IPS-18c (cell line): ENCODE data around the gene RIN3.

ENCODE experiments used
- H3K4me3 ChIP-seq: 2 replicates; pipeline ENCODE4 v1.7.0; 2013; ENCODE audit warnings: low read depth, mild to moderate bottlenecking, low read length, moderate library complexity; ENCODE audit not compliant: insufficient read depth
- H3K9me3 ChIP-seq: one replicate; pipeline ENCODE4 v1.6.1; 2013; ENCODE audit warnings: mild to moderate bottlenecking, low read length, moderate library complexity; ENCODE audit not compliant: control insufficient read depth, insufficient read depth

The RIN3 gene

DNA sequence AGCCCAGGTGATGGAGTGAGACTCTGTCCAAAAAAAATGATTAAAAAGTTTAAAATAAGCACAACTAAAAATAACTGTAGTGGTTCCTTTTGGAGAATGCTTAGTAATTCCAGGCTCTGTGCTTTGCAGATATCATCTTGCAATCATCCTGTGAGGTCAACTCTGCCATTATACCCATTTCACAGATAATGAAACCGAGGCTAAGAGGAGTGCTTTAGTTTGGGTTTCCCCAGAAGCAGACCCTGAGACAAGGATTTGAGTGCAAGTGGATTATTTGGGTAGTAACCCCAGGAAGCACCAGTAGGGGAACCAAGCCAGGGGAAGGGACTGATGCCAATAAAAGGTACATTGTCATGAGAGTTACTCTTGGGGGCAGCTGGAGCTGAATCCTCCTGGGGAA is 44.7 kb downstream of the RIN3 start:
- Histone ChIP-seq H3K9me3 (no peaks in the 10 kb centered on the region), H3K4me3 (no peak overlapping the region)

DNA sequence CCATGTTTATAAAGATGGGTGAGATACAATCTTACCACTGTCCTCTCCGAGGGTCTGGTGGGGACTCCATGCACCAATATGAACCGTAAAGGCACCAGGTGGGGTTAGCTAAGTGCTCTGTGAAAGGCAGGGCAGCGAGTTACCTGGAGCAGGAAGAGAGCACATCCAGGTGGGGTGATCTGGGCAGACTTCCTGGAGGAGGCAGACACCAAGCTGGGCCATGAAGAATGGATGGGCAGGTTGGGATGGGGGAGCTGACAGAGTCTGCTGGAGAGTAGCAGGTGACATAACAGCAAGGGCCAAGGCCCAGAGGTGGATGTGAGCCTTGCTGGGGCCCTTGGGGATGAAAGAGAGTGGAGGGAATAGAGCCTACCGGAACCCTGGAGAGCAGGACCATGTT is 45.9 kb downstream of the RIN3 start:
- no peak overlapping the region for H3K4me3 ChIP-seq
- H3K9me3 ChIP-seq: no peaks in the 10 kb centered on the region

DNA sequence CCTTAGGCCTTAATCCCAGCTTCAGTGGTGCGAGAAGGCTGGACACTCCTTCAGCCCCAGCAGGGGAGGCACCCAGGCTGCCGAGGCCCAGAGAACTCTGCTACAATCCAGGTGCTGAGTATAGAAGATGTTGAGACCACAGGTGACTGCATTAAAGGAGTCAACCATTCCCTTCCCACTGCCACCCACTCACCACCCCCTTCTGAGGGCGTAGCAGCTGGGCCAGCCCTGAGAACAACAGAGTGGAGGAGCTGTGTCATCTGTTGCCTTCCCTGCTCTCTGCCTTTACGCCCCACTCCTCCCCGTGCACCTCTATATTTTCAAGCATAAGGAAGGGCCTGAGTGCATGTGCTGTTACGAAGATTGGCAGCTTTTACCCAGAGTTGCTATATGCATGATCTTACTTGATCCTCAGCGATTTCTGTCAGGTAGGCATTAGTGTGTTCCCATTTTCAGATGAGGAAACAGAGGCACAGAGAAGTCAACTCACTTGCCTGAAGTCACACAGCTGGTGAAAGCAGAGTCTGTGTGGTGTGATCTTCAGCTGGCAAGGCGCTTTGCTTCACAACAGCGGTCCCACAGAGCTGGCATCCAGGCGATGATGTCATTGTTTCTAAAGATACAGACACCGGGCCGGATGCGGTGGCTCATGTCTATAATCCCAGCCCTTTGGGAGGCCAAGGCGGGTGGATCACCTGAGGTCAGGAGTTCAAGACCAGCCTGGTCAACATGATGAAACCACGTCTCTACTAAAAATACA is 46.7 kb downstream of the RIN3 start:
- Histone ChIP-seq H3K9me3 (no peaks in the 10 kb centered on the region), H3K4me3 (no peak overlapping the region)

DNA sequence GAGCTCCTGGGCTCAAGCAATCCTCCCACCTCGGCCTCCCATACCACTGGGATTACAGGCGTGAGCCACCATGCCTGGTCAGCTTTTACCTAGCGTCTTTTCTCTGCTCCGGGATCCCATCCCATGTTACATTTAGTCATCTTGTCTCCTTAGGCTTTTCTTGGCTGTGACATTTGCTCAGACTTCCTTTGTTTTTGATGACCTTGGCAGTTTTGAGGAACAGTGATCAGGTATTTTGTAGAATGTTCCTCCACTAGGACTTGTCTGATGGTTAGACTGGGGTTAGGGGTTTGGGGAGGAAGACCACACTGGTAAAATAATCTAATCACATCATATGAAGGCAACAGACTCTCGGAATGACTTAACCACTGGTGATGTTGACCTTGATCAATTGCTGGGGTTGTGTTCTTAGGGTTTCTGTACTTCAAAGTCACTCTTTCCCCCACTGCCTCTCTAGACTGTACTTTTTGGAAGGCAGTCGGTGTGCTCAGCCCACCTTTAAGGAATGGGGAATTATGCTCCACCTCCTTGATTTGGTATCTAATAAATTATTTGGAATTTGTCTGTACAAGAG is 48.4 kb downstream of the RIN3 start:
- Histone ChIP-seq H3K4me3 (no peak overlapping the region), H3K9me3 (no peaks in the 10 kb centered on the region)

DNA sequence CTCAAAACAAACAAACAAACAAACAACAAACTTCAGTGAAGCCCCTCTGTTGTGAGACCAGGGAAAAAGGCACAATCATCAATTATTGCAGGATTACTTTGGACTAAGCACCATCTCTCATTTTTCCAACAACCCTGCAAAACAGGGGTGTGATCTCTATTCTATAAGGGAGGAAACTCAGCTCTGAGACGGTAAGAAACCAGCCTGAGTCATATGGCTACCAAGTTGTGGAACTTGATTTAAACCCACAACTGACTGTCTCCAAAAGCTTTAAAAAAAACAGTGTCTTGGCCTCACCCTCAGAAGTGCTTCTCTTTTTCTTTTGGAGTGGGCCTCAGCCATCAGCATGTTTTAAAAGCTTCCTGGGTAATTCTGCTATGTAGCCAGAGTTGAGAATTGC is 49.8 kb downstream of the RIN3 start:
- H3K9me3 ChIP-seq: no peaks in the 10 kb centered on the region
- no peak overlapping the region for H3K4me3 ChIP-seq

DNA sequence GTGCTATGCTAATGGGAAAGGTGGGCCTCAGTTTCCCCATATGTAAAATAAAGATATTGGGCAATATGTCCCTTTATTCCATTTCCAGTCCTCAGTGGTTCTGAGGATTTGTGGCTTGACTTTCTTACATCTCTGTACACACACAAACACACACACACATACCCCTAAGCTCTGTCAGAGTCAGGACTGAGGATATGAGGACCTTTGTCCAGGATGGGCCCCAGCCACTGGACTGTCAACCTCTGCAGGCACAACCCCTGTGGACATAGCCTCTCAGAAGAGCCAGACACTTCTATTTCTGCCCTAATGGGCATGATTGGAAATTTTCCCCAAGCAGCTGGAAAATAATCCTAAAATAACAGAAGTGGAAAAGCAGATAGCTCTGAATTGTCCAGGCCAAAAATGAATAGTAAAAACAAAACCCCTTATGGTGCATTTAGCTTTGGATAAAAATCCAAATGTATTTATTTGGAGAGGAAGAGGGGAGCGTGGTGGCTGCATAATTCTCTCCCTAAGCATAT is 50.2 kb downstream of the RIN3 start:
- Histone ChIP-seq H3K4me3 (no peak overlapping the region), H3K9me3 (no peaks in the 10 kb centered on the region)

DNA sequence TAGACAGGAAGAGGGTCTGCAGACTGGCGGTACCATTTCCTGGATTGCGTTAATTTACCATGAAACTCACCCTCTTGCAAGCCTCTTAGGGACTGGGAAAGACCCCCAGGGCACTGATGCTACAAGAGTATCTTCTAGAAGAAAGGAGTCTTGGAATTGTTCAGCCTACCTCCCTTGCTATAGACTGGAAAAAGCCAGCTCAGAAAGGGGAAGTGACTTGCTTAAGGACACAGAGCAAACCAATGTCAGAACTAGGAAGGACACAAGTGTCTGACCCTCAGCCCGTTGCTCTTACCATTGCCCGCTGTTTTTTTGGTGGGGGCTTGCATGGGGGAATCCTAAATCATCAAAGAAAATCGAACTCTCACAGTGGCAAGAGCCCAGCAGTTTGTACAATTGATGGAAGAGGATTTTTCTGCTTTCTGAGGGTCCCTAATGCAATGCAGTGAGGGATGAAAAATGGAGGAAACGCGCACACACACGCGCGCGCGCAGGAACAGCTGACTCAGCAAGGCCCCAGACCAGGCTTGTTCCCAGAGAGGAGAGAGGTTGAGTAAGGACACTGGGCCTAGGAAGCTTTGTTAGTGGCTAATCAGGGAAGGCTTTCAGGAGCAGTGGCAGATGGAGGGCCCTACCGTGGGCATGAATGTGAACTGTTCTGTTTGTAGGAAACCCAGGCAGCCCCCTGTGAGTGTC is 50.9 kb downstream of the RIN3 start:
- H3K9me3 ChIP-seq: no peaks in the 10 kb centered on the region
- H3K4me3 ChIP-seq: no peak overlapping the region

DNA sequence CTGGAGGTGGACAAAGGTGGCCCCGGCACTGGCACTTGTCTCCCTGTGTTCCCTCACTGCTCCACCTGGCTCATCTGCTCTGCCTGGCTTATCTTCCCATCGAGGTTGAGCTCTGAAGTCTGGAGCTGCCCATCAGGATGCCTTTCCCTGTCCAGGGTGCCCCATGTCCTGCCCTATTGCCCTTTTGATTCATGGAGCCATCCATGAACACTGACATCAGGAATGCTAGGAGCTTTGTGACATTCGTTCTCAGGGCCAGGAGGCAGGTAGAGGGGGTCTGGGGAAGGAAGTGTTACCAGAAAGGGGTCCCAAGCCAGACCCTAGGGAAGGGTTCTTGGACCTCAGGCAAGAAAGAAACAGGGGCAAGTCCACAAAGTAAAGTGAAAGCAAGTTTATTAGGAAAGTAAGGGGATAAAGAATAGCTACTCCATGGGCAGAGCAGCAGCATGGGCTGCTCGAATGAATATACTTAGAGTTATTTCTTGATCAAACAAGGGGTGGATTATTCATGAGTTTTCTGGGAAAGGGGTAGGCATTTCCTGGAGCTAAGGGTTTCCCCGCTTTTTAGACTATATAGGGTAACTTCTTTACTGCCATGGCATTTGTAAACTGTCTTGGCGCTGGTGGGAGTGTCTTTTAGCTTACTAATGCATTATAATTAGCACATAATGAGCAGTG is 51.6 kb downstream of the RIN3 start:
- Histone ChIP-seq H3K4me3 (no peak overlapping the region), H3K9me3 (no peaks in the 10 kb centered on the region)

DNA sequence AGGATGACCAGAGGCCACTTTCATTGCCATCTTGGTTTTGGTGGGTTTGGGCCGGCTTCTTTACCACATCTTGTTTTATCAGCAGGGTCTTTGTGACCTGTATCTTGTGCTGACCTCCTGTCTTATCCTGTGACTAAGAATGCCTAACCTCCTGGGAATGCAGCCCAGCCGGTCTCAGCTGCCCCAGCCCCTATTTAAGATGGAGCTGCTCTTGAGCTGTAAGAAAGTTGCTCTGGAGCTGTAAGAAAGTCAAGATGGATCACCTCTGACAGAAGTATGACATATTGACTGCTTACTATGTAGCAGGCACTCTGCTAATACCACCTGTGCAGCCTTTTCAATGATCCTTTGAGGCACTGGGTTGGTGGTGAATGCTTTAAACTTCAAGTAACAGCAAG is 52.1 kb downstream of the RIN3 start:
- no peak overlapping the region for H3K4me3 ChIP-seq

DNA sequence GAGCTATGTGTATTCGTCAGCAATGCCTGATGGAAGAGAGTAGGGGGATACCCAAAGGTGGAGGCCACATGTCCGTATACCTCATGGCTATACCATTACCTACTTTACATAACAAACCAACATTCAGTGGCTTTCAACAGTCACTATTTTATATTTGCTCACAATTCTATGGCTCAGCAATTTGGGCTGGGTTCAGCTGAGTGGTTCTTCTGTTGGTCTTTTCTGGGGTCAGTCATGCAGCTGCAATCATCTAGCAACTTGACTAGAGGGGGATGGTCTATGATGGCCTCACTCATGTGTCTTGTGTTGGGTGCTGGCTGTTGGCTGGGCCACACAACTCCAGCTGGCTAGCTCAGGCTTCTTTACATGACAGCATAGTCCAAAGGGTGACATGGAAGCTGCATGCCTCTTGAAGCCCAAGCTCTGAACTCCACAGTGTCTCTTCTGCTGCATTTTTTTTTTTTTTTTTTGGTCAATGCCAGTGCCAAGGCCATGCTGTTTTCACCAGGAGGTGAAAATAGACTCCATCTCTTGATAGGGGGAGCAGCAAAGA is 53.7 kb downstream of the RIN3 start:
- H3K4me3 ChIP-seq: no peak overlapping the region
- H3K9me3 ChIP-seq: no peaks in the 10 kb centered on the region

More for the DNA sequence above, 52.1 kb downstream of the RIN3 start:
- no peaks in the 10 kb centered on the region for H3K9me3 ChIP-seq

DNA sequence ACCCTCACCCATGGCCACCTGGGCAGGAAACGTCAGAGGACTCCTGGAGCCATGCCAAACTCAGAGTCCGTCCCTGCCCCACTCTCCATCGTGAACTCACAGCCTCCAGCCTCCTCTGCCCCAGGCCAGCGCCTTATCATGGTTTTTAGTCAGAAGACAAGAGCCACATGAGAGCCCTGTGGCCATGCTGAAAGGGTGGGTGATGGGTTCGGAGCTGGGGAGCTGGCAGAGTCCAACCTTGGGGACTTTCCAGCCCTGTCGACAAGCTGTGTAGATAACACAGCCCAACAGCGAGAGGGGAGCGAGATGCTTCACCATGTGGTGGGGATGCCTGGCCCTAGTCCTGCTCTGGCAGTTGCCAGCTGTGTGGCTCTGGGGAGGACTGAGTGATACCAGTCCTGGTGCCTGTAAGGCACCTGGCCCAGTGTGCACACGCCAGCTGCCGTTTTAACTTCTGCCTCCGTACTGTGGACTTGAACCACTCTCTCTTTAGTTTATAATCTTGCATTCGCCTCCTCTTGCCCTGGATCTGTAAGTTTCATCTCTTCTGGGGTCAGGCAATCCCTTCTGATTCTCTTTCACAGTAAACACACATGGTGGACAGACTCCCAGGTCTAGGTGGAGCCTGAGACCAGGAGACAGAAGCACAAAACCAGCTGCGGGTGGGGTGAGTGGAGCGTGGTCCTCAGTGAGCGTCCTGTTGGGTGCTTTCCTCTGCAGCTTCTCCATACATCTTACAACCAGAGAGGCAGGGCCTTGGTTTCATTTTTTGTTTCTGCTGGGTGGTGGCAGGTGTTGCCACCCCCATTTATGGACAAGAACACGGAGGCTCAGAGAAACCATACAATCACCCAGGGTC is 55.3 kb downstream of the RIN3 start:
- no peaks in the 10 kb centered on the region for H3K9me3 ChIP-seq
- H3K4me3 ChIP-seq: no peak overlapping the region

DNA sequence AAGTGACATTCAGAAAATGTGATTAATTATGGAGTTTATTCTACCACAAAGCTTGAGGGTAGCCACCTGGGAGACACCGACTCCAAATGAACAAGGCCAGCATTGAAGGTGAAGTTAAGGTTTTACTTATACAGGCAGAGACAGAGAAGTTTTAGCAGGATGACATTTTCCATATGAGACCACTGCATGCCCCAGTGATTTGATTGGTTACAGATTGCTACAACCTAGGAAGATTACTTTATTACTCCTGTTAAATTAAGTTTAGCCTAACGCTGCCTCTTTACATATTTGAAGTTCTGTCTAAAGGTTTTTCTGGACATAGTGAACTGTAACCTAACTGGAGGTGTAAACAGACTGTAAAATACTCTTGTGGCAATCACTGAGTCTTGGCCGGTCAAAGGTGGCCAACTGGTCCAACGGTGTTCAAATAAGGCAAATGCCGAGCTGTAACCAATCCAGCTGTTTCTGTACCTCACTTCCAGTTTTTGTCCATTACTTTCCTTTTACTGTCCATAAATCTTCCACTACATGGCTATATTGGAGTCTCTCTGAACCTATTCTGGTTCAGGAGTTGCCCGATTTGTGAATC is 57.2 kb downstream of the RIN3 start:
- no peak overlapping the region for H3K4me3 ChIP-seq
- H3K9me3 ChIP-seq: no peaks in the 10 kb centered on the region

DNA sequence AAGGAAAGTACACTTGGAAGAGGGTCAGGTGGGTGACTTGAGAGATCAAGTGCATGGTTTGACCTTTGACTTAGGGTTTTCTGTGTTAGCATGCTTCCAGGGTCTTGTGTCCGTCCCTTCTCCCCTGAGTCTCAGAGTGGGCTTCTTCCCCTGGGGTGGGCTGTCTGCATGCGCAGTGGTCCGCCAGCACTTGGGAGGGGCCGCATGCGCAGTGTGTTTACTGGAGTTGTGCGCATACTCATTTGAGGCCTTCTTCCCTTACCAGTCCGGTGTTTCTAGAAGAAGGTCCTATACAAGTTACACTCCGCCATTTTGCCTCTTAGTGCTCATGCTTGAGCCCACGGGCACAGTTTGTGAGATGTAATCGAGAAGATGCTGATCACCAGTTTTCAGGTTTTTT is 58.5 kb downstream of the RIN3 start:
- no peaks in the 10 kb centered on the region for H3K9me3 ChIP-seq

DNA sequence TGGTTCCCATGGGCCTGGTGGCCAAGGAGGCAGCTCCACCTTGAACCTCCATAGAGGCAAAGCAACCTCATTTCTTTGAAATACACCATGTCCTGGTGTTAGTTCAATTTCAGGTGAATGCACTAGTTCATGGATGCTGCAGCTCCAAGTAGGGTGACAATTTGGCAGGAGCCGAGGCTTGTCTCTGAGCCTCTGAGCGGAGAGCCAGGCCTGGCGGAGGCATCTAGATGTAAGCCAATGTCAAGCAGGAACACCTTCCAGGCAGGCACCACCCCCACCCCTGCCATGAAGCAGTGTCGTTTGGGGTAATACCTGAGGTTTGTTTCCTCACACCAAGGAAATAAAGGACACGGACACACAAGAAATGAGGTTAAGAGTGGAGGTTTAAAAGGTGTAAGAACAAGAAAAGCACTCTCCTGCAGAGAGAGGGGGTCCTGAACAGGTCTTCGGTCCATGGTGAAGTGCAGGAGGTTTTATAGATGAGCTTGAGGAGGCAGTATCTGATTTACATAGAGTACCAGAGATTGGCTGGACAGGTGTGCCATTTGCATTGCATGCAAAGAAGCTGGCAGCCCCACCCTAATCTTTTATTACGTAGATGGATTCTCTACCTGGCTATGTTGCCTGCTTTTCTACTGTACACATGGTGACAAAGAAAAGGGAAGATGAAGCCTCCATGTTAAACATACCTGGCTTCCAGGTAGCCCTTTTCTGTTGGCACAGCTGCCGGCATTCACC is 60.3 kb downstream of the RIN3 start:
- H3K9me3 ChIP-seq: no peaks in the 10 kb centered on the region
- H3K4me3 ChIP-seq: no peak overlapping the region

More for the DNA sequence above, 58.5 kb downstream of the RIN3 start:
- H3K4me3 ChIP-seq: no peak overlapping the region

DNA sequence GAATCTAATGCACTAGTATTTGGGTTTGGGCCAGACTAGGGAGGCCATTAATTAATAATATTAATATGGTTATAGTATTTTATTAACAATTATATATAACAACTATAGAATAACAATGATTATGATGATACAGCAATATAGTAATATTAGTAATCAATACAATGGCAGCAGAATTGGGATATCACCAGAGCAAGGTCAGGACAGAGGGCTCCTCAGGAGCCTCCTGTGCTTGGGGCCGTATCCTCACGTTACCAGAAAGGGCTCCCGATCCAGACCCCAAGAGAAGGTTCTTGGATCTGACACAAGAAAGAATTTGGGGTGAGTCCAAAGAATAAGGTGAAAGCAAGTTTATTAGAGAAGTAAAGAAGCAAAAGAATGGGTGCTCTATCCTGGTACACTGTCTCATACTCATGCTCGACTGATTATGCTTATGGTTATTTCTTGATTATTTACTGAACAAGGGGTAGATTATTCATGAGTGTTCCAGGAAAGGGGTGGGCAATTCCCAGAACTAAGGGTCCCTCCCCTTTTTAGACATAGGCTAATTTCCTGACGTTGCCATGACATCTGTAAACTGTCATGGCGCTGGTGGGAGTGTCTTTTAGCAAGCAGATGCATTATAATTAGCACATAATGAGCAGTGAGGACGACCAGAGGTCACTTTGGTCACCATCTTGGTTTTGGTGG is 61.6 kb downstream of the RIN3 start:
- Histone ChIP-seq H3K4me3 (no peak overlapping the region), H3K9me3 (no peaks in the 10 kb centered on the region)
